SJSA1 (cell line): ENCODE measurements around the gene WDR18. TPM values are rescaled to one million over a fixed set of nuclear protein-coding genes. Genes with fewer than 3 reads are reported as not detected.

Source experiments
- DNase-seq, 2 experiments: peaks; one replicate each; pipeline ENCODE4 v3.0.0-alpha.2; 2015 to 2020; ENCODE audit warnings: low spot score in 2 of 2, low read depth in 1 of 2
- H3K27ac ChIP-seq: fragments of 250-450 bp; sonication (Bioruptor Pico); 2 replicates; pipeline ENCODE4 v1.5.1; 2020; ENCODE audit warnings: mild to moderate bottlenecking, moderate library complexity
- H3K27me3 ChIP-seq: fragments of 250-450 bp; sonication (Bioruptor Pico); replicated peaks from 2 replicates; pipeline ENCODE4 v1.5.1; 2020; ENCODE audit warnings: mild to moderate bottlenecking, moderate library complexity
- H3K36me3 ChIP-seq: fragments of 250-450 bp; sonication (Bioruptor Pico); 2 replicates; pipeline ENCODE4 v1.5.1; 2020; ENCODE audit warnings: mild to moderate bottlenecking
- H3K4me1 ChIP-seq: fragments of 250-450 bp; sonication (Bioruptor Pico); replicated peaks from 2 replicates; pipeline ENCODE4 v1.6.1; 2021; ENCODE audit warnings: mild to moderate bottlenecking
- H3K4me3 ChIP-seq: fragments of 250-450 bp; sonication (Bioruptor Pico); 2 replicates; pipeline ENCODE4 v1.5.1; 2020; ENCODE audit warnings: mild to moderate bottlenecking
- H3K9me3 ChIP-seq: fragments of 250-450 bp; sonication (Bioruptor Pico); replicated peaks from 2 replicates; pipeline ENCODE4 v1.5.1; 2020; ENCODE audit warnings: mild to moderate bottlenecking
- total RNA-seq: library from RNA; depleted of rRNA; stranded (reverse); fragments of >200 nt; shearing (Covaris generic); gene quantifications from 2 replicates; pipeline ENCODE4 v1.2.3, GENCODE V29; 2014

The WDR18 gene
- total RNA-seq, 1 experiment from 2014 or later, result 60.5 TPM

DNA sequence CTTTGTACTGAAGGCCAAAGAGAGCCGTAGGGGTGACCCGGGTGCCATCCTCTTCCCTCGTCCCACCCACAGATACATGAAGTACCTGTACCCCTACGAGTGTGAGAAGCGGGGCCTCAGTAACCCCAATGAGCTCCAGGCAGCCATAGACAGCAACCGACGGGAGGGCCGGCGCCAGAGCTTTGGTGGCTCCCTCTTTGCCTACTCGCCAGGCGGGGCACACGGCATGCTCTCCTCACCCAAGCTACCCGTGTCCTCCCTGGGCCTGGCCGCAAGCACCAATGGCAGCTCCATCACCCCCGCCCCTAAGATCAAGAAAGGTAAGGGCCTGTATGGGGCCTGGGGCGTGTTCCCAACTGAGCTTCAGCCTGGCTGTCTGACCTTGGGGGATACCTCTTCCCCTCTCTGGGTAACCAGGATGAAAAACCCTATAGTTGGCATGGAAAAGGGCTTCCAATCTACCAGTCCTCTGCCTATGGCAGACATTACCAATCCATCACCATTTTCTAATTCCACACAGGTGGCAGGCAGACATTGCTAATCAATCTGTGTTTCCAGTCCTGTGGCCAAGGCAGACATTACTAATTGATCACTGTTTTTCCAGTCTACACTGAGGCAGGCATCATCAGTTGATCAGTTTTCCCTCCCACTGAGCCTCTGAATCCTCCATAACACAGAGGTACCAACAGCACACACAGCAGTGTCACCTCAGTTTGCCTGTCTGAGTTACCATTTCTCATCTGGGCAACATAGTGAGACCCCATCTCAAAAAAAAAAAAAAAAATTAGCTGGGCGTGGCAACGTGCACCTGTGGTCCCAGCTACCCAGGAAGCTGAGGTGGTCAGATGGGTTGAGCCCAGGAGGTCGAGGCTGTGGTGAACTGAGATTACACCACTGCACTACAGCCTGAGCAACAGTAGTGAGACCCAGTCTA is 19.1 kb upstream of the WDR18 start:
- Histone ChIP-seq H3K27me3 (no peaks in the 10 kb centered on the region), H3K4me1 (no peaks in the 10 kb centered on the region), H3K4me3 (no peak overlapping the region), H3K27ac (no peak overlapping the region), H3K36me3 (peaks cover 30% of the 10 kb centered on the region), H3K9me3 (0 out of 2 replicates have a peak, but pooled peaks cover 3% of the 10 kb centered on the region)
- DNase-seq, result no peak

DNA sequence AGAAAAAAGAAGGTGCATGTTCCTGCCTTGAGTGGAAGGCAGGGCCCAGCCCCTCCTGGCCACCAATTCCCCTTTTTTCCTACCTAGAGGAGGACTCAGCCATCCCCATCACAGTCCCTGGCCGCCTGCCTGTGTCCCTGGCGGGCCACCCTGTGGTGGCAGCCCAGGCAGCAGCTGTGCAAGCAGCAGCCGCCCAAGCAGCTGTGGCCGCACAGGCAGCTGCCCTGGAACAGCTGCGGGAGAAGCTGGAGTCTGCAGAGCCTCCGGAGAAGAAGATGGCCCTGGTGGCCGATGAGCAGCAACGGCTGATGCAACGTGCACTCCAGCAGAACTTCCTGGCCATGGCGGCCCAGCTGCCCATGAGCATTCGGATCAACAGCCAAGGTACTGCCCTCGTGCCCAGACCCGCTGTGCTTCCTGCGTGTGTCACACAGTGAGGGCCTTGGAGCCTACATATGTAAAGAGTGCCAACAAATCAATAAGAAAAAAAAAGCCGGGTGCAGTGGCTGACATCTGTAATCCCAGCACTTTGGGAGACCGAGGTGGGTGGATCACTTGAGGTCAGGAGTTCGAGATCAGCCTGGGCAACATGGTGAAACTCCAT is 17.6 kb upstream of the WDR18 start:
- peaks cover 43% of the 10 kb centered on the region for H3K36me3 ChIP-seq
- no peak for DNase-seq
- 0 out of 2 replicates have a peak, but pooled peaks cover 6% of the 10 kb centered on the region for H3K9me3 ChIP-seq
- H3K27me3 ChIP-seq, result no peaks in the 10 kb centered on the region
- H3K4me3 ChIP-seq, result no peak overlapping the region
- H3K27ac ChIP-seq, result no peak overlapping the region
- H3K4me1 ChIP-seq, result no peaks in the 10 kb centered on the region

GRCh38 chr19:970695-971094 is 13.4 kb upstream of the WDR18 start:
- Histone ChIP-seq H3K9me3 (0 out of 2 replicates have a peak, but pooled peaks cover 3% of the 10 kb centered on the region), H3K27ac (no peak overlapping the region), H3K36me3 (peaks cover 35% of the 10 kb centered on the region), H3K4me1 (no peaks in the 10 kb centered on the region), H3K27me3 (no peaks in the 10 kb centered on the region), H3K4me3 (no peak overlapping the region)
- DNase-seq, result no peak

GRCh38 chr19:971795-972194 is 12.3 kb upstream of the WDR18 start:
- H3K4me1 ChIP-seq, result no peaks in the 10 kb centered on the region
- no peak overlapping the region for H3K4me3 ChIP-seq
- H3K27me3 ChIP-seq, result no peaks in the 10 kb centered on the region
- H3K36me3 ChIP-seq, result peaks cover 31% of the 10 kb centered on the region
- DNase-seq, result no peak
- H3K27ac ChIP-seq, result no peak overlapping the region
- H3K9me3 ChIP-seq, result 0 out of 2 replicates have a peak, but pooled peaks cover 3% of the 10 kb centered on the region

GRCh38 chr19:972281-972680 is 11.9 kb upstream of the WDR18 start:
- 0 out of 2 replicates have a peak, but pooled peaks cover 3% of the 10 kb centered on the region for H3K9me3 ChIP-seq
- DNase-seq, result no peak
- H3K4me3 ChIP-seq, result no peak overlapping the region
- H3K27me3 ChIP-seq, result no peaks in the 10 kb centered on the region
- H3K36me3 ChIP-seq, result peaks cover 26% of the 10 kb centered on the region
- no peaks in the 10 kb centered on the region for H3K4me1 ChIP-seq
- no peak overlapping the region for H3K27ac ChIP-seq

DNA sequence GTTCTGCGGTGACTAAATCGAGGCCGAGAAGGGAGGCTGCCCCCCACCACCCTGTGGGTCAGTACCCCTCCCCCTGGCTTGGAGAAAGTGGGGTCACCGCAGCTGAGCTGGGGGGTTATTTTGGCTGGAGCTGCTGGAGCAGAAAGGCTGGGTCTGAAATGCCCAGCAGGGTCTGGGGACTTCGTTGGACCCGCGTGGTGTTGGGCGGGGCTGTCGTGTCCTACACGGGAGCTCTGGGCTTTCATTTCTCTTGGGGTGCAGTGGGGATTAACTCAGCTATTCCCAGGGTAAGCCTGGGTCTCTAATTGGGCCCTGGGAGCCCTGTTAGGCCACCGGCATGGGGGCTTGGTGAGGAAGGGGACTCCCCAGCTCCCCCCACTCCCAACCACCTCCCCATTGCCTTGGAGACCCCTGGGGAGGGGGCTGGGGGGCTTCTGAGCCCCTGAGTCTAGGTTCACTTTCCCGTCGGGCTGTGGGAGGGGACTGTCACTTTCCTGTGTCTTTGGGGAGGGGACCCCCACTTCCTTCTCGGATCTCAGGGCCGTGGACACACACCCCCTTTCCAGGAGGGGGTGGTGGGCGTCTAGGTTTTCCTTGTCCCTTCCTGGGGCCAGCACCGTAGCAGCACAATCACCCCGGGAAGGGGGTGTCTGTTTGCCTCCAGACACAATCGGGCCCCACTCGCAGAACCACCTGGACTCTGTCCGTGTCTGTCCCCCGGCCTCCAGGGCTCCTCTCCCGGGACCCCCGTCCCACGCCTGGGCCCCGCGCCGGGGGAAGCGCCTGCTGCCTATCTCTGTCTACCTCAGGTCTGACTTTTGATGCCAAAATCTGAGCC is 10.2 kb upstream of the WDR18 start:
- Histone ChIP-seq H3K36me3 (peaks cover 18% of the 10 kb centered on the region), H3K27ac (no peak overlapping the region), H3K9me3 (0 out of 2 replicates have a peak, but pooled peaks cover 3% of the 10 kb centered on the region), H3K4me1 (no peaks in the 10 kb centered on the region), H3K27me3 (no peaks in the 10 kb centered on the region), H3K4me3 (no peak overlapping the region)
- DNase-seq, result no peak

DNA sequence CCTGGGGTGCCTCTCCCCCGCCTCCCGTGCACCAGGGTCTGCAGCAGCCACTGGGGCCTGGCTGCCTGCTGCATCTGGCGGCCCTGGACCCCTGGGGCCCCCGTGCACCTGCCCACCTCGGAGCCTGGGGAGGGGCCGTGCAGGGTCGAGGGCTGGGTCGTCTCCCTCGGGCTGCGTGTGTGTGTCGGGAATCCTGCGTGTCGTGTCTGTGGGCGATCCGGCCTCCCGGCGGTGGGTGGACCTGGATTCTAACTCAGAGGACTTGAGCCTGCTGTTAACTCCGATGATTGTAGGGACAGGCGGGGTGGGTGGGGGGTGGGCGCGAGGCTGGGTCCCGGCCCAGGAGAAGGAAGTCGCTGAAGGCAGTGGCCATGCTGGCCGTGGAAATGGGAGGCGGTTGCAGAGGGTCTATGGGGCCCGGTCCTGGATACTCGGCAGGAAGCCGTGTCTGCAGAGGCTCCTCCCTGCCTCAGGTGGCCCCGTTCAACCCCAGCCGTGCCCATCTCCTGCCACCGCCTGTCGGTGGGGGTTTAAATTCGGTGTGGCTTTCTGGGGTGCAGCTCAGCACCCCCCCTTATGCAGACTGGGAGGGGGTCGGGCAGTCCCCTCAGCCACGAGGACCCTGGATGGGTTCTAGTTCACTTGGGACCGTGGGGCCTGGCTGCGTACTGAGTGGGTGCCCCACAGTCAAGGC is 9.4 kb upstream of the WDR18 start:
- DNase-seq, result no peak

GRCh38 chr19:976476-976875 is 7.7 kb upstream of the WDR18 start:
- Histone ChIP-seq H3K36me3 (peaks cover under 1% of the 10 kb centered on the region; the same call in 1 of the 2 replicates), H3K9me3 (no peaks in the 10 kb centered on the region), H3K27me3 (no peaks in the 10 kb centered on the region), H3K4me3 (no peak overlapping the region), H3K27ac (no peak overlapping the region), H3K4me1 (no peaks in the 10 kb centered on the region)
- no peak for DNase-seq

More for the DNA sequence above, 9.4 kb upstream of the WDR18 start:
- Histone ChIP-seq H3K9me3 (0 out of 2 replicates have a peak, but pooled peaks cover 3% of the 10 kb centered on the region), H3K4me3 (no peak overlapping the region), H3K36me3 (peaks cover 15% of the 10 kb centered on the region), H3K27me3 (no peaks in the 10 kb centered on the region), H3K4me1 (no peaks in the 10 kb centered on the region), H3K27ac (no peak overlapping the region)

GRCh38 chr19:977058-977464 is 7.1 kb upstream of the WDR18 start:
- H3K4me1 ChIP-seq, result no peaks in the 10 kb centered on the region
- H3K36me3 ChIP-seq, result no peaks in the 10 kb centered on the region
- no peaks in the 10 kb centered on the region for H3K27me3 ChIP-seq
- H3K4me3 ChIP-seq, result no peak overlapping the region
- H3K9me3 ChIP-seq, result no peaks in the 10 kb centered on the region
- no peak overlapping the region for H3K27ac ChIP-seq
- no peak for DNase-seq

GRCh38 chr19:979318-979741 is 4.8 kb upstream of the WDR18 start:
- H3K27me3 ChIP-seq, result no peaks in the 10 kb centered on the region
- H3K4me1 ChIP-seq, result peaks cover 12% of the 10 kb centered on the region
- peaks cover 2% of the 10 kb centered on the region; the same call in 1 of the 2 replicates for H3K36me3 ChIP-seq
- H3K27ac ChIP-seq, result no peak overlapping the region
- H3K9me3 ChIP-seq, result no peaks in the 10 kb centered on the region
- no peak overlapping the region for H3K4me3 ChIP-seq
- no peak for DNase-seq

GRCh38 chr19:980133-980998 is 3.8 kb upstream of the WDR18 start:
- peaks cover 3% of the 10 kb centered on the region; the same call in 1 of the 2 replicates for H3K36me3 ChIP-seq
- H3K27me3 ChIP-seq, result no peaks in the 10 kb centered on the region
- DNase-seq, result no peak
- peaks cover 19% of the 10 kb centered on the region for H3K4me1 ChIP-seq
- no peak overlapping the region for H3K4me3 ChIP-seq
- H3K27ac ChIP-seq, result no peak overlapping the region
- no peaks in the 10 kb centered on the region for H3K9me3 ChIP-seq

- Histone ChIP-seq H3K27me3 (no peaks in the 10 kb centered on the region), H3K4me1 (peaks cover 20% of the 10 kb centered on the region), H3K9me3 (no peaks in the 10 kb centered on the region), H3K36me3 (peaks cover 22% of the 10 kb centered on the region), H3K4me3 (peak overlapping the region; percentile 29), H3K27ac (no peak overlapping the region)
- DNase-seq, result peak; percentile 67 to 78
Measured at GRCh38 chr19:982567-983170, 1.5 kb upstream of the WDR18 start.
